Lower lobe of right lung (tissue), 2 donors: Measurements from ENCODE around the gene PAXIP1. TPM values are rescaled to one million over a fixed set of nuclear protein-coding genes. Genes with fewer than 3 reads are reported as not detected.

ENCODE experiments used
- ATAC-seq, 2 donors: fragments of 200-7000 bp; cut with Tn5 transposase; one replicate each; pipeline ENCODE4 v1.9.1; 2020 to 2022; ENCODE audit warnings: mild to moderate bottlenecking in 2 of 2, moderate library complexity in 2 of 2
- DNase-seq: peaks from one replicate; pipeline ENCODE4 v3.0.0-alpha.2; 2020
- H3K27ac ChIP-seq: fragments of 200-600 bp; one replicate; pipeline ENCODE4 v1.8.0; 2022
- H3K27me3 ChIP-seq: fragments of 200-600 bp; one replicate; pipeline ENCODE4 v1.8.0; 2022; ENCODE audit warnings: low read depth
- H3K36me3 ChIP-seq: fragments of 200-600 bp; one replicate; pipeline ENCODE4 v1.8.0; 2022; ENCODE audit warnings: mild to moderate bottlenecking
- H3K4me1 ChIP-seq: fragments of 200-600 bp; one replicate; pipeline ENCODE4 v1.8.0; 2022
- H3K4me3 ChIP-seq: fragments of 200-600 bp; one replicate; pipeline ENCODE4 v1.8.0; 2022; ENCODE audit warnings: mild to moderate bottlenecking
- H3K9me3 ChIP-seq: fragments of 200-600 bp; one replicate; pipeline ENCODE4 v1.8.0; 2022
- intact Hi-C: fragments of 100-400 bp; cut with DNase I; formaldehyde crosslinking; loops from one replicate; pipeline ENCODE4 v1.11.0; 2022
- total RNA-seq: library from RNA; stranded (reverse); fragmentation: NEBNext Ultra II Directional; extraction: Animal tissue kit (Norgen Biotek cat#: 25700); gene quantifications from one replicate; pipeline ENCODE4 v1.2.1, GENCODE V29; 2021
- TF ChIP-seq, protein P1 (sequence below): fragments of 200-600 bp; IDR thresholded peaks from one replicate; pipeline ENCODE4 v1.8.0; 2022; ENCODE audit warnings: antibody characterized with exemption, mild to moderate bottlenecking
- donor health status: DM: no; HTN: yes; CAD: no; lungs with severe emphysema.

PAXIP1 gene
- total RNA-seq, 1 donor from 2014 or later, result 9.5 TPM

- DNase-seq (no peak), ATAC-seq (no peak)
- Histone ChIP-seq H3K27me3 (no peaks in the 10 kb centered on the region), H3K4me1 (no peaks in the 10 kb centered on the region), H3K4me3 (no peak overlapping the region), H3K36me3 (no peaks in the 10 kb centered on the region), H3K9me3 (no peaks in the 10 kb centered on the region), H3K27ac (no peak overlapping the region)
- intact Hi-C loops, result no loop called here
- TF ChIP-seq, protein P1, sequence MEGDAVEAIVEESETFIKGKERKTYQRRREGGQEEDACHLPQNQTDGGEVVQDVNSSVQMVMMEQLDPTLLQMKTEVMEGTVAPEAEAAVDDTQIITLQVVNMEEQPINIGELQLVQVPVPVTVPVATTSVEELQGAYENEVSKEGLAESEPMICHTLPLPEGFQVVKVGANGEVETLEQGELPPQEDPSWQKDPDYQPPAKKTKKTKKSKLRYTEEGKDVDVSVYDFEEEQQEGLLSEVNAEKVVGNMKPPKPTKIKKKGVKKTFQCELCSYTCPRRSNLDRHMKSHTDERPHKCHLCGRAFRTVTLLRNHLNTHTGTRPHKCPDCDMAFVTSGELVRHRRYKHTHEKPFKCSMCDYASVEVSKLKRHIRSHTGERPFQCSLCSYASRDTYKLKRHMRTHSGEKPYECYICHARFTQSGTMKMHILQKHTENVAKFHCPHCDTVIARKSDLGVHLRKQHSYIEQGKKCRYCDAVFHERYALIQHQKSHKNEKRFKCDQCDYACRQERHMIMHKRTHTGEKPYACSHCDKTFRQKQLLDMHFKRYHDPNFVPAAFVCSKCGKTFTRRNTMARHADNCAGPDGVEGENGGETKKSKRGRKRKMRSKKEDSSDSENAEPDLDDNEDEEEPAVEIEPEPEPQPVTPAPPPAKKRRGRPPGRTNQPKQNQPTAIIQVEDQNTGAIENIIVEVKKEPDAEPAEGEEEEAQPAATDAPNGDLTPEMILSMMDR, result no peak
These were observed 30.1 kb upstream of the PAXIP1 start for GRCh38 chr7:155032978-155033377.

DNA sequence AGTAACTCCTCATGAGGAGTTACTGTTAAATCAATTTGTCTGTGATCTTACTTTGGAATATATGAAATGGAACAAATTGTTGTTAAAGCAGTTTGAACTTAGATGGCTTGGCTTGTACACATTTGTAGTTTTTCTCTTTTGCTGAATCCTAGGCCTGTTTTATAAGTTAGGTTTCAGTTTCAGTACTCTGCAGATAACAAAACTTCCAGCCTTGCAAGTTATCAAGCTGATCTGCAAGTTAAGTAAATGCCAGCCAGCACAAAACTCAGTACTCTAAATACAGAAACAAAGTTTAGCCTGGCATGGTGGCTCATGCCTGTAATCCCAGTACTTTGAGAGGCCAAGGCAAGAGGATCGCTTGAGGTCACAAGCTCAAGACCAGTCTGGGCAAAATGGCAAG, 25.0 kb upstream of the PAXIP1 start:
- no peak overlapping the region for H3K27ac ChIP-seq
- ATAC-seq (no peak), DNase-seq (no peak)
- H3K4me1 ChIP-seq, result no peaks in the 10 kb centered on the region
- H3K9me3 ChIP-seq, result no peaks in the 10 kb centered on the region
- intact Hi-C loops, result no loop called here
- H3K4me3 ChIP-seq, result no peak overlapping the region
- no peaks in the 10 kb centered on the region for H3K27me3 ChIP-seq
- no peaks in the 10 kb centered on the region for H3K36me3 ChIP-seq
- TF ChIP-seq, protein P1, result no peak

DNA sequence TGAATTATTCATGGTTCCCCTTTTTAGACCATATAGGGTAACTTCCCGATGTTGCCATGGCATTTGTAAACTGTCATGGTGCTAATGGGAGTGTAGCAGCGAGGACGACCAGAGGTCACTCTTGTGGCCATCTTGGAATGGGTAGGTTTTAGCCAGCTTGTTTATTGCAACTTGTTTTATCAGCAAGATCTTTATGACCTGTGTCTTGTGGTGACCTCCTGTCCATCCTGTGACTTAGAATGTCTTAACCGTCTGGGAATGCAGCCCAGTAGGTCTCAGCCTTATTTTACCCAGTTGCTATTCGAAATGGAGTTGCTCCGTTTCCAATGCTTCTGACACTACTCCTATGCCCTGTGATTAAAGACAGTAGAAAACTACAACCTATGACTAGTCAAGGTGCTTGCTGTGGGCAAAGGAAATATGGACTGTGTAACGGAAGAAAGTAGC, 18.8 kb upstream of the PAXIP1 start:
- no peaks in the 10 kb centered on the region for H3K9me3 ChIP-seq
- TF ChIP-seq, protein P1, result no peak
- DNase-seq (no peak), ATAC-seq (no peak)
- no peaks in the 10 kb centered on the region for H3K4me1 ChIP-seq
- H3K36me3 ChIP-seq, result no peaks in the 10 kb centered on the region
- H3K27ac ChIP-seq, result no peak overlapping the region
- intact Hi-C loops, result no loop called here
- no peaks in the 10 kb centered on the region for H3K27me3 ChIP-seq
- no peak overlapping the region for H3K4me3 ChIP-seq

DNA sequence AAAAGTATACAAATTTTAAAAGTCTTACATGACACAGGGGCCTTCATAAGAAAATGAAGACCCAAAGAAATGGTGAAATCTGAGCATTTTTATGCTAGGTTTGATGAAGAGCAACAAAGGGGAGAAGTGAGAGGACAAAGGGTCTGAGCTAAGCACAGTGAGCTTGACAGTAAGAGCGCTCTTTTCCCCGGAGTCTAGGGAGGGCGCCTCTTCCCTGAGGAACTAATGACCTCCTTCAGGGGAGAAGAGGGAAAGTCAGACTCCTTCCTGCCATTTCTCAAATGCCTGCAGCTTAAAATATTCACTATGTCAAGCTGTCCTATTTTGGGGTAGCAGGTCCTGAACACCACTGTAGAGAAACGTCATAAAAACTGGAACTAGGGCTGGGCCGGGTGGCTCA, 18.1 kb upstream of the PAXIP1 start:
- H3K9me3 ChIP-seq, result no peaks in the 10 kb centered on the region
- DNase-seq, result no peak
- no peaks in the 10 kb centered on the region for H3K27me3 ChIP-seq
- no peak overlapping the region for H3K4me3 ChIP-seq
- intact Hi-C loops, result no loop called here
- H3K4me1 ChIP-seq, result no peaks in the 10 kb centered on the region
- ATAC-seq, result no peak
- H3K27ac ChIP-seq, result no peak overlapping the region
- no peaks in the 10 kb centered on the region for H3K36me3 ChIP-seq
- TF ChIP-seq, protein P1, result no peak

DNA sequence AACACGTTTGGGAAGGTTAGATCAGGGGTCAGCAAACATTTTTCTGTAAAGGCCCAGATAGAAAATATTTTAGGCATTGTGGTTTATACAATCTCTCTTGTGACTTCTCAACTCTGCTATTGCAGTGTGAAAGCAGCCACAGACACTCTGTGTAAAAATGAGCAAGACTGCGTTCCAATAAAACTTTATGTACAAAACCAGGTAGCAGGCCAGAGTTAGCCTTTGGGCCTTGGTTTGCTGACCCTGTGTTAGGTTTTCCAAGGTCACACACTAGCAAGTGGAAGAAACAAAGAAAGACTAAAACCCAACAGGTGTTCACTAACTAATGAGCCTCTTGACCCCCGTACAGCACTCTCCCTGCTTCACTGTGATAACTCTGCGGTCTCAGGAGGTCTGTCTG, 14.9 kb upstream of the PAXIP1 start:
- no peak for DNase-seq
- intact Hi-C loops, result no loop called here
- no peak overlapping the region for H3K4me3 ChIP-seq
- H3K4me1 ChIP-seq, result no peaks in the 10 kb centered on the region
- H3K27me3 ChIP-seq, result no peaks in the 10 kb centered on the region
- ATAC-seq, result no peak
- H3K9me3 ChIP-seq, result no peaks in the 10 kb centered on the region
- H3K27ac ChIP-seq, result no peak overlapping the region
- TF ChIP-seq, protein P1, result no peak
- H3K36me3 ChIP-seq, result no peaks in the 10 kb centered on the region

DNA sequence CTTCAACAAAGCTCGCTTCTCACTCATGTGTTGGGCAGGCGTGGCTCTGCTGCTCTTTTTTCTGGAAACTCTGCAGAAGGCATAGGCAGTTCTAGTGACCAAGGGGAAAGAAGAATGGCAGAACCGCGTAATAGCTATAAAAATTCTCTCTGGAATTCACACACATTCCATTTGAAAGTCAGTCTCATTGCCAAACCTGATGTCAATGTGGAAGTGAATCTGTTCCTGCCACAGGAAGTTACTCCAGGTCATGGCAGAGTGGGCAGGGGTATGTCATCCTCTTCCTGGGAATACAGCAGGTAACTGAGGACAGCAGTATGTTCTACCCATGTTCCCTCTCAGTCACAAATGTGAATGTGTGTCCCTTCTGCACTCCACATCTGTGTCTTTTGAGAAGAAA, 8.2 kb upstream of the PAXIP1 start:
- intact Hi-C loops, result no loop called here
- peaks cover 3% of the 10 kb centered on the region for H3K36me3 ChIP-seq
- H3K27ac ChIP-seq, result no peak overlapping the region
- no peaks in the 10 kb centered on the region for H3K9me3 ChIP-seq
- no peaks in the 10 kb centered on the region for H3K27me3 ChIP-seq
- DNase-seq, result no peak
- H3K4me3 ChIP-seq, result no peak overlapping the region
- H3K4me1 ChIP-seq, result no peaks in the 10 kb centered on the region
- no peak for ATAC-seq
- TF ChIP-seq, protein P1, result no peak
